NCI-H446 (cell line): ENCODE results near the gene TRAF5.
"Not testable (repeated sequence)": the region's sequence is repeated elsewhere in the genome, so short reads cannot be mapped to it uniquely, and the experiment has no call there.

Experiments
- DNase-seq, 2 experiments: peaks; one replicate each; lab custom pipeline; 2025; lab: John Stamatoyannopoulos, UW

TRAF5 gene

GRCh38 chr1:211347077-211347844 lies 20.6 kb downstream of the TRAF5 start:
- DNase-seq = no peak

DNA sequence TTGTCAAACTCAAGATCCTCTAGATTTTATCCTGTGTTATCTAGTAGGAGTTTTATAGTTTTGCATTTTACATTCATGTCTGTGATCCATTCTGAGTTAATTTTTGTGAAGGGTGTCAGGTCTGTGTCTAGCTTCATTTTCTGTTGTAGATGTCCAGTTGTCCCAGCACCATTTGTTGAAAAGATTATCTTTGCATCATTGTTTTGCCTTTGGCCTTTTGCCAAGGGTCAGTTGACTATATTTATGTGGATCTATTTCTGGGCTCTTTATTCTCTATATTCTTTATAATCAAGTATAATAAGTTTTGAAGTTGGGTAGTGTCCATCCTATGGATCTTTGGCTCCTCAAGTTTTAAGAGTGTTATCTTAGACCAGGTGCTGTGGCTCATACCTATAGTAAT lies 21.9 kb downstream of the TRAF5 start:
- no peak for DNase-seq

GRCh38 chr1:211349741-211350140 lies 23.1 kb downstream of the TRAF5 start:
- no peak for DNase-seq

DNA sequence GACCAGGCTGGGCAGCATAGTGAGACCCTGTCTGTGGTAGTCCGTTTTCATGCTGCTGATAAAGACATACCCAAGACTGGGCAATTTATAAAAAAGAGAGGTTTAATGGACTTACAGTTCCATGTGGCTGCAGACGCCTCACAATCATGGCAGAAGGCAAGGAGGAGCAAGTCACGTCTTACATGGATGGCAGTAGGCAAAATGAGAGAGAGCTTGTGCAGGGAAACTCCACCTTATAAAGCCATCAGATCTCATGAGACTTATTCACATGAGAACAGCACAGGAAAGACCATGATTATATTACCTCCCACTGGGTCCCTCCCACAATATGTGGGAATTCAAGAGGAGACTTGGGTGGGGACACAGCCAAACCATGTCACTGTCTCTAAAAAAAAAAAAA lies 25.4 kb downstream of the TRAF5 start:
- DNase-seq = not testable (repeated sequence)

DNA sequence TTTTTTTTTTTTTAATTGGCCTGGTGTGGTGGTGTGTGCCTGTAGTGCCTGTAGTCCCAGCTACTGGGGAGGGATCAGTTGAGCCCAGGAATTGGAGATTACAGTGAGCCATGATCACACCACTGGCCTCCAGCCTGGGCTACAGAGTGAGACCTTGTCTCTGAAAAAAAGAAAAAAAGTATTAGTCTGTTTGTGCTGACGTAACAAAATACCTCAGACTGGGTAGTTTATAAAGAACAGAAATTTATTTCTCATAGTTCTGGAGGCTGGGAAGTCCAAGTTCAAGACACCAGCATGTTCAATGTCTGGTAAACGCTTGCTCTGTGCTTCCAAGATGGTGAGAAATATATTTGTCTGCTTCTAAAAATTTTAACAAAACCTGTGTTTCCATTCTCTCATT lies 25.8 kb downstream of the TRAF5 start:
- DNase-seq = no peak

DNA sequence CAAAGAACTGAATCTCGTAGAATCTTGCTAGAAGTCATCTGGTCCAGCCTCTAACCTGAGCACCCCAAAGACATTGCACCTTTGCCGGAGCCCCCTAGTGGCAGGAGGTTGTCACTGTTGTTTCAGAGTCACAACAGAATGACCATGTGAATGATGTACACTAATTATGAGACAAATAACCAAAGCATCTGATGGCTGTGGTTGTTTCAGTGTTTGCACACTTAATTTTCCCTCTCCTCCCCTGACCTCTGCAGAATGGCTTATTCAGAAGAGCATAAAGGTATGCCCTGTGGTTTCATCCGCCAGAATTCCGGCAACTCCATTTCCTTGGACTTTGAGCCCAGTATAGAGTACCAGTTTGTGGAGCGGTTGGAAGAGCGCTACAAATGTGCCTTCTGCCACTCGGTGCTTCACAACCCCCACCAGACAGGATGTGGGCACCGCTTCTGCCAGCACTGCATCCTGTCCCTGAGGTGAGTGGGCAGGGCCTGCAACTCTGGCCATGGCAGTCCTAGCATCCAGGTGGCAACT lies 26.4 kb downstream of the TRAF5 start:
- no peak for DNase-seq

- DNase-seq = no peak
Observed at GRCh38 chr1:211353562-211354212, 27.1 kb downstream of the TRAF5 start.

DNA sequence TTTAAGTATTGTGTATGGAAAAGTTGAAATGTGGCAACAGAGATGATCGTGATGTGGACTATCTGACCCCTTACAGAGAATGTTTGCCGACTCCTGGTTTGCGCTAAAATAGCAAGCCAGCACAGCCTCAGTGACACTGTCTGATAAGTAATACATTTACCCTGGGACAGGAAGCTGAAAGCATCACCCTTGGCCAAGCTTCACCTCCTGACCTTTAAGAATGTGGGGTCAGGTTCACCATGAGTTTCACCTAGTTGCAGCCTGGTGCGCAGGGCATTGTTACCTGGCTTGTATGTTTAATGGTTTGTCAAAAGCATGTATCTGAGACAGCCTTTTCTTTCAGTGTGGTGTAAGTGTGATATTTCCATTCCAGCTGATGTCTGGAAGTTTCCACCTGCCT lies 29.2 kb downstream of the TRAF5 start:
- no peak for DNase-seq

DNA sequence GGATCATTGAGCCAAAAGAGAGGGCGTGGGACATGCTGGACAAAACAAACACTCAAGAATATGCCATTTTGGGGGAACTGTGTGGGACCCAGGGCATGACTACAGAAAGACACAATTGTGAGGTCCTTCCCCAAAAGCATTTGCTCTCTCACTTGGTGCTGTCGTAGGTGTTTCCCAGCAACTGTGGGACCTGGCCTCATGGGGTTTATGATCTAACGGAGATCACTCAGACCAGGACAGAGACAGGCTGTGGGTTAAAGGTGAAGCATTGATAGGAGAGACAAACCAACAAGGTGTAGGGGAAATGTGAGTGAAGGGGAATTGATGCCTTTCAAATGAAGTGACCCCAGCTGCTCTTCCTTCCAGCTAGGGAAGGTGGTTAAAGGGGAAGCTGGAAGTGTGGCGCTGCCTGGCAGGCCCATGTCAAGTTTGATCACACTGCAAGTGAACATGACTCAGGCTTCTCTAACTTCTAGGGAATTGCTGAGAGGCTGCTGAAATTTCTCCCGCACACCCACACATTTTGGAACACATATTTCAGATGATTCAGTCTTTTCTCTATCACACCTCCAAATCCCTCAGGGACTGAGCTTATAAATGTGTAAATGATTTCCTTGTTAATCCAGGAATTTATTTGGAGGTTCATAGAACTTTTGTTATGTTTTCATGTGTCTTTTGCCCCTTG lies 30.2 kb downstream of the TRAF5 start:
- no peak for DNase-seq

DNA sequence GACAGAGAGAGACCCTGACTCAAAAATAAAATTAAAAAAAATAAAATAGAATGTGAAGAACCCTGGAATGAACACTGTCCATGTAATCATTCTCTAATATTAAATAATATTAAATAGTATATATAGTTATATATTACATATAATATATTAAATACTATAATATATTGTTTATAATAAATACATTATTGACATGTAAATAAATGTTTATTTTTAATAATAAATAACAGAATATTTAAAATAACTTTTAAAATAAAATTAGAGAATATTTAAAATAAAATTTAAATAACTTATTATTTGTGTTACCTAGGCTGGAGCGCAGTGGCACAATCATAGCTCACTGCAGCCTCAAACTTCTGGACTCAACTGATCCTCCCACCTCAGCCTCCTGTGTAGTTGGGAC lies 32.1 kb downstream of the TRAF5 start:
- no peak for DNase-seq

- DNase-seq = no peak
Observed at GRCh38 chr1:211359876-211360275, 33.2 kb downstream of the TRAF5 start.

DNA sequence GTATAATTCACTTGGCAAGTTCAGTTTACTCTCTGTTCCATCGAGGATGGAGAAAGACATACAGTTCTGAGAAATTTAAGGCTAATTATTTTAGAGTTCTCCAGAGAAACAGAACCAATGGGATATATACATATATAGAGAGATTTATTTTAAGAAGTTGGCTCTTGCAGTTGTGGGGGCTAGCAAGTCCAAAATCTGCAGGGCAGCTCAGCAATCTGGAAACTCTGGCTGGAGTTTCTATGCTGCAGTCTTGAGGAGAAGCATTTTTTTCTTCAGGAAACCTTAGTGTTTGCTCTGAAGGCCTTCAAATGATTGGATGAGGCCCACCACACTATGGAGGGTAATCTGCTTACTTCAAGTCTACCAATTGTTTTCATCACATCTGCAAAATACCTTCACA lies 34.6 kb downstream of the TRAF5 start:
- no peak for DNase-seq

DNA sequence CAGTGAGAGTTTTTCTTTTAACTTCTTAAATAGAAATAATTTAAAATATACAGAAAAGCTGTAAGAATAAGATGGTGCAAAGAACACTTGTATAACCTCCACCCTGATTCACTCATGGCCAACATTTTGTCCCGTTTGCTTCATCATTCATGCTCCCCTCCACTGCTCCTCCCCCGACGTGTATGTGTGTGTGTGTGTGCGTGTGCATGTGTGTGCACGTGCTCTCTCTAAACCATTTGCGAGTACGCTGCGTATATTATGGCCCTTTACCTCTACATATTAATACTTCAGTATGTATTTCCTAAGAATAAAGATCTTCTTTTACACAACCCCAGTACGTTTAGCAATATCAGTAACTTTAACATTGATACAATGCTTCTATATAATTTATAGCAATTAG lies 43.0 kb downstream of the TRAF5 start:
- DNase-seq = no peak

- DNase-seq = no peak
Observed at GRCh38 chr1:211370669-211371068, 44.0 kb downstream of the TRAF5 start.

- DNase-seq = no peak
Observed at GRCh38 chr1:211371406-211372105, 44.9 kb downstream of the TRAF5 start.

GRCh38 chr1:211372463-211372862 lies 45.8 kb downstream of the TRAF5 start:
- DNase-seq = no peak

DNA sequence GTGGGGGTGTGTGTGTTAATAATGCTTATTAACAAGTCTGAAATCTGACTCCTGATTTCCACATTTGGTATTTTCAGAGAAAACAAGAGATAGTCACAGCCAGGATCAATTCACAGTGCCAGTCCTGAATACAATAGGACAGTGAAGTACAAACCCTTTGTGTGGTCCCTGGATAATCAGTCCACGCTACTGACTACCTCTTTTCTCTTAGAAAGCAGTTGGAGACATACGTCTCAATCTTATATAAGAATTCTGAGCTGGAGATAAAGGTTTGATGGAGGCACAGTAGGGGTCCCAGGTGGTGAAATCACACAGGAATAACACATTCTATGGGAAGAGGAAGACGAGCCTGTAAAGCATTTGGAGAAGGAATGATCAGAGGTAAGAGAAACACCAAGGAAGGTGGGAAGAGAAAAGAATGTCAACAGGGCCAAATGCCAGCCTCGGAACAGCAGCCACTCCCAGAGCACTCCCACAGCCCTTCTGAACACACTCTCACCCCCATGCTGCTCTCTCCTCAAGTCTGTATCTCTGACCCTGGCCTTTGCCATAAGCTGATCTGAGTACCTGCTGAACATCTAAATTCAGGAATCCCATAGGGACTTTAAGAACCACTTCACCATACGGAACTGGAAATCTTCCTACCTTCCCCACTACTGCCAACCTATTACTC lies 48.6 kb downstream of the TRAF5 start:
- no peak for DNase-seq

DNA sequence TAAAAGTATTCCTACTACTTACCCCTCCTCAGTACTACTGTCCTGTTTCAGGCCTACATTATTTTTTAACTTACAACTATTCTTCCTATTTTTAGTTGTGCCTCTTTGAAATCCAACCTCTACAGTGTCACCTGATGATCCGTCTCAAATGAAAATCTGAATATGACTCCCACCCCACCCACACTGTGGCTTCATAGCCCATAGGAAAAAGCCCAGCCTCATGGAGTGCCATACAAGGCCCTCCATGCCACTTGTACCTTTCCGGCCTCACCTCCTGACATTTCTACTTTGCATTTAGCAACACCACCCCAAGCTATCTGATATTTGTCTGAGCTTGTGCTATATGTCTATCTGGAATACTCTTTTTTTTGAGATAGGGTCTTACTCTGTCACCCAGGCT lies 49.3 kb downstream of the TRAF5 start:
- no peak for DNase-seq

- DNase-seq = no peak
Observed at GRCh38 chr1:211376807-211377470, 50.3 kb downstream of the TRAF5 start.

- no peak for DNase-seq
Observed at GRCh38 chr1:211377539-211378450, 51.2 kb downstream of the TRAF5 start.
